Spinal cord (tissue), 10 donors: ENCODE data around the gene CCDC148. TPM values are rescaled to one million over a fixed set of nuclear protein-coding genes. Genes with fewer than 3 reads are reported as not detected.

ENCODE experiments used
- DNase-seq, 6 donors: peaks; one replicate each; pipeline versions ENCODE4 v3.0.0 to v3.0.0-alpha.2; 2013 to 2015; ENCODE audit warnings: low spot score in 6 of 6, low read depth in 4 of 6
- H3K27ac ChIP-seq: one replicate; pipeline ENCODE4 v1.5.1; 2013; ENCODE audit warnings: low read depth, low read length, control low read depth
- H3K27me3 ChIP-seq: one replicate; pipeline ENCODE4 v1.6.1; 2013; ENCODE audit warnings: low read length; ENCODE audit not compliant: control insufficient read depth, insufficient read depth
- H3K36me3 ChIP-seq: one replicate; pipeline ENCODE4 v1.6.1; 2013; ENCODE audit warnings: low read length; ENCODE audit not compliant: control insufficient read depth, insufficient read depth
- H3K4me1 ChIP-seq: one replicate; pipeline ENCODE4 v1.6.1; 2013; ENCODE audit warnings: low read length; ENCODE audit not compliant: control insufficient read depth, insufficient read depth
- H3K4me3 ChIP-seq: one replicate; pipeline ENCODE4 v1.5.1; 2013; ENCODE audit warnings: low read depth, low read length, control low read depth
- H3K9me3 ChIP-seq: one replicate; pipeline ENCODE4 v1.6.1; 2013; ENCODE audit warnings: low read length; ENCODE audit not compliant: control insufficient read depth, insufficient read depth
- WGBS: methylation state at CpG from one replicate; pipeline ENCODE4 v1.1.5; 2013; ENCODE audit warnings: missing lambda C conversion rate; ENCODE audit not compliant: insufficient coverage; 5-methylcytosine and 5-hydroxymethylcytosine counted together
- polyA plus RNA-seq, 2 donors: library from polyadenylated mRNA; unstranded; fragments of 120-200 nt; gene quantifications; one replicate each; pipeline ENCODE4 v1.2.1, GENCODE V29; 2013; ENCODE audit not compliant: insufficient read length in 2 of 2
- total RNA-seq, 2 donors: library from RNA; depleted of rRNA in 1 of 2; stranded (reverse); fragments of 120-200 nt in 1 of 2; fragments of >200 nt in 1 of 2; gene quantifications; one replicate each; pipeline versions ENCODE4 v1.2.3 to v1.2.4, GENCODE V29; 2013 to 2014
- donor health status: healthy.

Gene CCDC148
- total and polyA plus RNA-seq, 4 donors: 3.3 to 11.1 (median 7.3) TPM

DNA sequence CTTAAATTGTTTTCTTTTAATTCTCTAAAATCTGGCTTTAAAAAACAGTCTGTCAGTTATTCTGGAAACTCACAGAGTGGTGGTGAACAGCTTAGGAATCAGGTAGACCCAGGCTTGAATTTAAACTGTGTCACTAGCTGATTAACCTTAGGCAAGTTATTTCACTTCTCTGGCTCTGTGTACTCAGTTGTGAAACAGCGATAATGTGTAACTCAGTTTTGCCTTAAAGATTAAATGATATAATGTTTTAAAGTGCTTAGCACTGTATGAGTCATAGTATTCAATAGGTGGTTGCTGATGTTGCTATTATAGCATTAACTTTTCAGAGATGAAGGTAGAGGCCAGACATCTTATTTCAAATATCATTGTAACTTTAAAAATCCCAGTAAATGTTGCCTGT, 40.9 kb upstream of the CCDC148 start:
- no peak for DNase-seq
- Histone ChIP-seq H3K27ac (no peak overlapping the region), H3K27me3 (no peaks in the 10 kb centered on the region), H3K9me3 (no peaks in the 10 kb centered on the region), H3K4me1 (peaks cover 4% of the 10 kb centered on the region), H3K36me3 (no peaks in the 10 kb centered on the region), H3K4me3 (no peak overlapping the region)
- WGBS: 100% methylated on average over 1 of the region's 1 CpG

DNA sequence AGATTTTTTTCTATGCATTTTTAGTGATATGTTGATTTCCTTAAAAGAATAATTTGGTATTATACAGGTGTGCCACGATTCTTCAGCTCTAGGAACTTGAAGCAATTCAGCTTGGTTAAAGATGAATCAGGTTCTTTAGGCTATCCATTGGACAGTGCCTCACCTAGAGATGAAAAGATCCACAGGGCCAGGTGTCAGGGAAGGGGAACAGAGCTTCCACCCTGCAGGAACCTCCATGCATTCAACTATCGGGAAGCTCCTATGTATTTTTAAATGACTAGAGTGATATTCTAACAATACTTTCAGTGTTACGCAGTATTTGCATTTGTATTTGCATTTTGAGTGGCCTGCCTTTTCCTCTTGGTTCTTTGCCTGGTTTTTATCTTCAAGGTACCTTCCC, 40.4 kb upstream of the CCDC148 start:
- Histone ChIP-seq H3K27me3 (no peaks in the 10 kb centered on the region), H3K36me3 (no peaks in the 10 kb centered on the region), H3K4me1 (peaks cover 4% of the 10 kb centered on the region), H3K4me3 (no peak overlapping the region), H3K27ac (no peak overlapping the region), H3K9me3 (no peaks in the 10 kb centered on the region)
- 80% methylated on average over 1 of the region's 3 CpGs for WGBS
- DNase-seq: no peak

DNA sequence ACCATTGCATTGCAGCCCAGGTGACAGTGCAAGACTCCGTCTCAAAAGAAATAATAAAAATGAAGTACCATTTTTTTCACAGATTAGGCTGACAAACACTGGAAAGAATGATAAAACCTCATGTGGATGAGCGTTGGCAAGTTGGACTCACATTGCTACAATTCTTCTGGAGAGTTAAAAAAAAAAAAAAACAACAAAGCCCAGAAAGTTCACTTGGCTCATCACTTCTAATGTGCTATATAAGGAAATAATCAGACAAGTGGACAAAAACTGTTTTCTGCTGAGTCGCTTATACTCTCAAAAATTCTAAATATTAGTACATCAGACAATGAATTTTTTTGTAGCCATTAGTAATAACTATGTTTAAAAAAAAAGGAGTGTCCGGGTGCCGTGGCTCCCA, 38.6 kb upstream of the CCDC148 start:
- 100% methylated on average over 2 of the region's 5 CpGs for WGBS
- H3K9me3 ChIP-seq: no peaks in the 10 kb centered on the region
- no peak overlapping the region for H3K27ac ChIP-seq
- DNase-seq: no peak
- no peak overlapping the region for H3K4me3 ChIP-seq
- H3K27me3 ChIP-seq: no peaks in the 10 kb centered on the region
- H3K4me1 ChIP-seq: no peaks in the 10 kb centered on the region
- no peaks in the 10 kb centered on the region for H3K36me3 ChIP-seq

DNA sequence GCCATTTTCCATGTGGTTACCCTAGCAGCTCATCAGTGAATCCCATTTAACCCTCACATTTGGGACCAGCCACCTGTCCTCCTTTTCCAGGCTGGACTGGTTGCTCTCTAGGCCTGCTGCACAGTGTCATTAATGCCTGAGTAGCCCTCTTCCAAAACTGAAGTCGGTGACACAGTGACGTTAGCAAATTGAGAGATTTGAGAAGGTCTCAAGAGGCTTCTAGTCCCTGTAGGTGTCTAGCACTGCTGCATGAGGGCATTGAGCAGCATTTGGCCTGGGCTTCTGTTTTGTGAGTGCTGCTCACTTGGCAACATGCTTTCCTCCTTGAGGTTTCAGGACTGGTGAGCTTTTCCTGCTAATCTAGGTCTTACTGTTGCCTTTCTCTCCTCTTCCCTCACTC, 36.9 kb upstream of the CCDC148 start:
- Histone ChIP-seq H3K36me3 (no peaks in the 10 kb centered on the region), H3K4me3 (no peak overlapping the region), H3K4me1 (no peaks in the 10 kb centered on the region), H3K27me3 (no peaks in the 10 kb centered on the region), H3K9me3 (no peaks in the 10 kb centered on the region), H3K27ac (no peak overlapping the region)
- no peak for DNase-seq
- WGBS: 39% methylated on average over 2 of the region's 2 CpGs

DNA sequence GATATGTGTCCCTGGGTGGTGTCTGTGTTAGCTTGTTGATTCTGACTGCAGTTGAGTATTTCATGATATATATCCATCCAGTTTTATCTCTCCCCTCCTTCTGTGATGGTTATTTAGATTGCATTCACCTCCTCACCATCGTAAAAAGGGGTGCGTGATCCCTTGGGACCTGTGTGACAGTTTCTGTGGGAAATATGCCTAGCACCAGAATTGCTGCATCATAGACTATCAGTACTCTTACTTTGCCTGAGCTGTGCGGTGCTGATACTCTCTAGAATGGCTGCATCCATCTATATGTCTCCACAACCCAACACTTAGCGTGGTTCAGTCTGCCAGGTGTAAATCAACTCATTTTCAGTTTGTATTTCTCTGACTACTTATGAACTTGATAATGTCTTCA, 34.5 kb upstream of the CCDC148 start:
- 100% methylated on average over 1 of the region's 4 CpGs for WGBS
- no peaks in the 10 kb centered on the region for H3K36me3 ChIP-seq

DNA sequence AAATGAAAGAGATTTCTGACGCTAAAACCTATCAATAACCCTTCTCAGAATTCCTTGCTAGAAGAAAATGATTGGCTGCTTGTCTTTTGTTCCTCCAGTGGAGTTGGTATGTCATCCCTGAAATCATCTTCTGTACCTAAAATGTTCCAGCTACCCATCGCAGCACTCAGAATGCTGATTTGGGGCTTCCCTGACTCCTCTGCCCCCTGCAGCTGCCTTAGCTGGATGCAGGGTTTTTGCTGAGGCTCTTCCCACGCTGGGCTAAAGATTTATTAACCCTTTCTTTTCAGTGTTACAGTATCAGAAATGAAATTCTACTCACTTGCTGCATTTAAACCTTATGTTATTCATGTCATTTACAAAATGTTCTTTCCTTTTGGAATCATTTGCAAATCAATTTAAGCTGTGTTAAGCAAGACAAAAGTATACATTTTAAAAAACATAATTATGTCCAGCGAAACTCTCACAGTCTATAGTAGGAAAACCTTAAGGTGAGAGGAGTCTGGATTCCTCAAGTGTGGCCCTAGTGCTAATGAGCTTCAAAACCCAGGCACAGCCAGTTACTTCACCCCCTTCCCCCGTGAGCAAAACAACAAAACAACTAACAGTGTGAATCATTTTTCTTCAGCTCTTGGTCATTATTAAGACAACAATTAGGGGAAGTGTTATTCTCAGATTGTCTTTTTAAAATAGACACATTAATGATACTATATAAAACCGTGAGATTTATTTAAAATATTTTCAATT, 33.0 kb upstream of the CCDC148 start:
- H3K27ac ChIP-seq: no peak overlapping the region
- H3K4me3 ChIP-seq: no peak overlapping the region

More for the DNA sequence above, 34.5 kb upstream of the CCDC148 start:
- Histone ChIP-seq H3K27me3 (no peaks in the 10 kb centered on the region), H3K4me1 (no peaks in the 10 kb centered on the region), H3K4me3 (no peak overlapping the region), H3K27ac (no peak overlapping the region), H3K9me3 (no peaks in the 10 kb centered on the region)
- no peak for DNase-seq

DNA sequence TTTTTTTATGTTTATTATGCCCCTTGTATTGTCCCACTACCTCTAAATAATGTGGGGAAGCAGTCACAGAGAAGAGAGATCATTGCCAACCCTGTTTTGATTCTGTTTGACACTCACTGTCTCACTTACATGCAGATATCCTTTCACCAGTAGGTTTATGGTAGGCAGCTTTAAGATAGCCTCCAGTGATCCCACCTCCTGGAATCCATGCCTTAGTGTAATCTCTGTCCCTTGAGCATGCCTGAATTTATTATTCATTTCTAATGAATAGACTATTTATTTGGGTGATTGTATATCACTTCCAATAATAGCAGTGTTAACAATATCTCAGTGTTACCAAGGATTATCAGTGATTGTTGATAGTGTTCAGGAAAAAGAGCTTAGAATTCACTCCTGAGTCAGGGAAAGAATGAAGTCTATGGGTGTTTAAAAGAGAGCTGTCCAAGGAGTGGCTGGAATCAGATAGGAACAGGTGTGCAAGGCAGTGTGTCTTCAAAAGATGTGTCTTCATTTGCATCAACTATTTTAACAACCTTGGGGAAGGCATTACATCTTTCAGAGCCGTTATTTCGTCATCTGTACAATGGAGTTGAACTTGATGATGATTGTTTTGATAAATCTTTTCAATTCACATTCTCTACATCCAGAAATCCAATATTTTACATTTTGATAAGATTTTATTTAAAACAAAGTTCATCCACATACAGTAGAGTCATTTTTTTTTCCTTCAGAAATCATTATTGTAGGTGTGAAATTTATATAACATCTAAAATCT, 32.1 kb upstream of the CCDC148 start:
- no peak overlapping the region for H3K27ac ChIP-seq
- no peak overlapping the region for H3K4me3 ChIP-seq
- no peaks in the 10 kb centered on the region for H3K9me3 ChIP-seq
- no peaks in the 10 kb centered on the region for H3K36me3 ChIP-seq
- H3K27me3 ChIP-seq: no peaks in the 10 kb centered on the region
- no peaks in the 10 kb centered on the region for H3K4me1 ChIP-seq
- WGBS: no CpG with 5 or more reads among the region's 2 CpGs
- no peak for DNase-seq

More for the DNA sequence above, 33.0 kb upstream of the CCDC148 start:
- DNase-seq: peak in 2 of 6 donors; percentile 28 to 29
- Histone ChIP-seq H3K36me3 (no peaks in the 10 kb centered on the region), H3K4me1 (no peaks in the 10 kb centered on the region), H3K9me3 (no peaks in the 10 kb centered on the region), H3K27me3 (no peaks in the 10 kb centered on the region)
- WGBS: 40% methylated on average over 1 of the region's 6 CpGs

DNA sequence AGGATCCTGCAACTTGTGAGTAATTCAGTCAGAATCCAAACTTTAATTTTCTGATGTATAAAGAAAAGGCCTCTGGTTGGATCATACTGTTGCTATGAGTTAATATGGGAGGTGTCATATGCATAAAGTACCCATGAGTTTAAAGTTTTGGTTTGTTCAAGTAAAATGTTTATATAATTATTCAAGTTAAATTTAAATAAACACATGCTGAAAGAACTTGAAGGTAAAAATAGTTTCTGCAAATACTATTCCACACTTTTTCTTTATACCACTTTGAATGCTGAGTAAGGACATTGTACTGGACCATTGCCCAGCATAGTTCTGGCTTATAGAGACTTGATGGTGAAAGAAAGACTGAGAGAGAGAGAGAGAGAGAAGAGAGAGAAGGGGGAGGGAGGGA, 30.9 kb upstream of the CCDC148 start:
- peak in 4 of 6 donors; percentile 19 to 69 (median 32) for DNase-seq
- no peak overlapping the region for H3K27ac ChIP-seq
- no peaks in the 10 kb centered on the region for H3K27me3 ChIP-seq
- H3K9me3 ChIP-seq: no peaks in the 10 kb centered on the region
- no peak overlapping the region for H3K4me3 ChIP-seq
- no peaks in the 10 kb centered on the region for H3K4me1 ChIP-seq
- no peaks in the 10 kb centered on the region for H3K36me3 ChIP-seq

DNA sequence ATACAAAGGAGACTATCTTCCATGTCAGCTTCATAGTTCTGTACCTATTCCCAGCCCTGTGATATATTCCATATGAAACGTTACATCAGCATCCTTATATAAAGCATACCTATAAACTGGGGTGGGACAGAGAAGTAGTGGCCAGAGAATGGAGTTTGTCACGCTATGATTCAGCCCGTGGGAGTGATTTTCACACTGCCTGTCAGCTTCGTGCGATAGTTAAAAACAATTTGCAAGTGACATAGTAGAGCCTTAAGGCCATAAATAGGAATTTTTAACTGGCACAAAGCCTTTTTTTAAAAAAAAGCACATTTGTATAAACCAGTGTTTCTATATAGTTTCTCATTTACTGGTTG, 30.4 kb upstream of the CCDC148 start:
- WGBS: 90% methylated on average over 2 of the region's 5 CpGs
- Histone ChIP-seq H3K27me3 (no peaks in the 10 kb centered on the region), H3K4me3 (no peak overlapping the region), H3K4me1 (no peaks in the 10 kb centered on the region), H3K36me3 (no peaks in the 10 kb centered on the region), H3K27ac (peak overlapping the region; percentile 21), H3K9me3 (no peaks in the 10 kb centered on the region)
- no peak for DNase-seq
